HL-60/S4 treated with retinoic acid at 250 ng/mL for 4 days and 3 days (cell line): ENCODE measurements around the gene ITGA3.
"Not testable (repeated sequence)": the region's sequence is repeated elsewhere in the genome, so short reads cannot be mapped to it uniquely, and the experiment has no call there.

Source experiments
- in situ Hi-C: fragments of 300-500 bp; cut with MboI; formaldehyde crosslinking; loops from 2 replicates; pipeline ENCODE4 v1.7.0; 2022; ENCODE audit warnings: low sequenced_read_pairs

Gene ITGA3

DNA sequence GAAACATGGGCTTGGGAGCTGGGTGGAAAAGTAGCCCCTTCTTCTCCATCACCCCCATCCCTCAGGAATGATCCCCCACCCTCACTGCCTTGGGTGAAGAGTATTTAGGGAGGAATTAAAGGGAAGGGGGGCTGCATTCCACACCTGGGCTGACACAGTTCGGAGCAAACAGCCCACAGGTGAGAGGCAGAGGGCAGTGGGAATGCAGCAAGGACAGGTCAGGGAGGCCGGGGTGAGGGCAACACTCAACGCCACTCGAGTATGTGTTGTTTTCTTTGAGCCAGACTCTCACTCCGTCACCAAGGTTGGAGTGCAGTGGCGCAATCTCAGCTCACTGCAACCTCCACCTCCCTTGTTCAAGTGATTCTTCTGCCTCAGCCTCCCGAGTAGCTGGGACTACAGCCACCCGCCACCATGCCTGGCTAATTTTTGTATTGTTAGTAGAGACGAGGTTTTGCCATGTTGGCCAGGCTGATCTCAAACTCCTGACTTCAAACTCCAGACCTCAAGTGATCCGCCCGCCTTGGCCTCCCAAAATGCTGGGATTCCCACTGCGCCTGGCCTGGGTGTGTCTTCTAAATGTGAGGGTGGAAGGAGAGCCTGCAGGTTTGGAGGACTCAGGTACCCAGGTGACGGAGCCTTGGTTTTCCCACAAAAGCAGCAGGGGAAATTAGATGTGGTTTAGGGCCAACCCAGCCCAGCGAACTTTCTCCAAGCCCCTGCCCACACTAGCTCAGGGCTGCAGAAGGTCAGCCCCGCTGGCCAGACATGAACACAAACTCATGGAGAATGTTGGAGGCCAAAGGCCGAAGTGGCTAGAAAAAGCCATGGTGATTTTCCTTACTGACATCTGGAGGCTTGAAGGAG lies 21.2 kb upstream of the ITGA3 start:
- in situ Hi-C loops, result loop anchor here (10.0 kb wide), 1 partner anchor 50 kb away; no protein-coding TSS in a partner anchor

DNA sequence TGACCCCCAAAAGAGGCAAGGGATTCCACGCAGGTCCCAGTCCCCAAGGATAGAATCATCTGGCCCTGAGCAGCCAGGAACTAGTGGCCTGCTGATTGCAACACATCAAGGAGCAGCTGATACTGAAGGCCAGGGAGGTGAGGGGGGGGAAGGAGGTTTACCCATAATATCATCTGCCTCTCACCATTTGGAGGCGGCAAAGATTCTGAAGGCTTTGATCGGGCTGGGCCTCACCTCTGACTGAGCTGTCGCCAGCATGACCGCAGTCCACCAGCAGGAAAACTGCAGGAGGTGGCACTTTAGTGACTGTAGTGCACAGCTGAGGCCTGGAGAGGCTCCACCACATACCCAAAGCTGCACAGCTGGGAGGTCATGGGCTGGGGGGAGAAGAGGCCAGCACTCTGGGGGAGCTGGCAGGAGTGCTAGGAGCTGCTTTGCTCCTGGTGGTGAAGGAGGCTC lies 20.5 kb upstream of the ITGA3 start:
- in situ Hi-C loops, result loop anchor here (10.0 kb wide), 1 partner anchor 49 kb away; no protein-coding TSS in a partner anchor

DNA sequence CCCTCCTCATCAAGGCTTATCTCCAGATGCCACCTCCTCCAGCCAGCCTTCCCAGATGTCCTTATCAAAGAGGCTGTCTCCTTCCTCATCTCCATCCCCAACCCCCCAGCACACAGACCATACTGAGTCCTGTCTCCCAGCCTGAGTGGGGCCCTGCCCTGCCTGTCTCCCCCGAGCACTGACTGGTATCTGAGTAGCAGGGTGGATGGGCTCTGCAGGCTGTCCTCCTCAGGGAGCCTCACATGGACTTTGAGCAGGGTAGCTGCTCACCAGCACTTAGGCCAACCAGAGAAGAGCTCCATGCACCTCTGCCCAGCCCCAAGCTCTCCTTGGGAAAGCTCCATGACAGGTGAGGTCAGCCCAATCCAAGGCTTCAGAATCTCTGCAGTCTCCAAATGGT lies 20.0 kb upstream of the ITGA3 start:
- in situ Hi-C loops, result loop anchor here (10.0 kb wide), 1 partner anchor 49 kb away; no protein-coding TSS in a partner anchor

DNA sequence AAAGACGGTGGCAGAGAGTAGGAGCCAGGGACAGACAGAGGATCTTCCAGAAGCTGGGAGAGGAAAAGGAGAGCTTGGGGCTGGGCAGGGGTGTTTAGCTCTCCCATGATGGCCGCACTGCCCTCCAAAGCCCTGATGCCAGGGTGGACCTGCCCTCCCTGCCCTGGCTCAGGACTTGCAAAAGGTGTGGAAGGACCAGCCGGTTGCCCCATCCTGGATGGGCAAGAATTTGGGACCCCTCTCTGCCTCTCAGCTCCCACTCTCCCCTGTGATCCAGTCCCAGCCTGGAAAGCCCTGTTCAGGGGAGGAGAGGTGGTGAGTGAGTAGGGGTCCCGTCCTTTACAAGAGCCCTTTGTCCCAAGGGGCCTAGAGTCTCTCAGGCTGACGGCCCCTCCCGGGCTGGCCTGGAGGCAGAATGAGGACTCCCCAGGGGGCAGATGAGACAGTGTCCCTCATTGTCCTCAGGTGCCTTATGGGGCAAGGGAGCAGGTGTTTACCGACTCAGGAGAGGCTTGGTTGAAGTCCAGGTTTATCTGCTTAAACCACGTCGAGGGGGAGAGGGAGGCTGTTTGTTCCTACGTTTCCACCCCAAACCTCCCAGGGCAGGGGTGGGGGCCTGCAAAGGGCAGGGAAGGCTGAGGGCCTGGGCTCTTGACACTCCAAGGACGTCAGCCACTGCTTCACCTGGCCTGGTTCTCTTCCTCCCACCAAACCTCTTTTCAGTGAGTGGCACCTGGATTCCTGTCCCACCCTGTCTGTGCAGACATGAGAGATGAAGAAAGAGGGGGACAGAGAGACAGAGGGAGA lies 19.3 kb upstream of the ITGA3 start:
- in situ Hi-C loops, result loop anchor here (10.0 kb wide), 1 partner anchor 48 kb away; no protein-coding TSS in a partner anchor

DNA sequence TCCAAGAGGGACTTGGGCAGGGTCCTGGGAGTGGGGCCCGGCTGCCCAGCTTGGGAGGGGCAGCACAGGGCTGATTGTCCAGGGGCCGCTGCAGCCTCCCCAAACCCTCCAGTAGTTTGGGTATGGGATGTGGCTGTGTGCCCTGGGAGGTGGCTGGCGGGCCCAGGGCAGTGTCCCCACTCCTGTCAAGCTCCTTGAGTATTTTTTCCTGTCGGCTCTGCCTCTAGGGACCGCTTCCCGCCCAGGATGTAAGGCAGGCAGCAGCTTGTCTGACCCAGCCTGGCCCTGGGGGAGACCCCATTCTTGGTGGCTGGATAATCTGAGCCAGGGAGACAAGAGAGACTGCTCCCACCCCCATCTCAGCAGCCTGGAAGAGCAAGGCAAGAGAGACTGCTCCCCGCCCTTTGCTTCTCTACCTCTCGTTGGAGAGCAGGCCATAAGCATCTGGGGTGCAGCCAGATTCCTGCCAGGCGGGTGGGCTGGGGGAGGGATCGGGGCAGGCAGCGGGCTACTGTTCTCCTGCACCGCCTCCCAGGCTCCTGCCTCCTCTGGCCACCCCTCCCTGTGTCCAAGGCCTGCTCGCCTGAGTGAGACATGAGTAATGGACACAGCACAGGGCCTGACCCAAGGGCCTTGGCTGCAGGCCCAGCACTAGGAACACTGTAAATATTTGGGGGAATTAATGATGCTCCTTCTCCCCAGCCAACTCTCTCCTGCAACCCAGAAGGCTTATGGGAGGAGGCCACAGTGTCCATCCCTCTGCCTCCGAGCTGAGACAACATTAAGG lies 18.4 kb upstream of the ITGA3 start:
- in situ Hi-C loops, result loop anchor here (10.0 kb wide), 1 partner anchor 47 kb away; no protein-coding TSS in a partner anchor

DNA sequence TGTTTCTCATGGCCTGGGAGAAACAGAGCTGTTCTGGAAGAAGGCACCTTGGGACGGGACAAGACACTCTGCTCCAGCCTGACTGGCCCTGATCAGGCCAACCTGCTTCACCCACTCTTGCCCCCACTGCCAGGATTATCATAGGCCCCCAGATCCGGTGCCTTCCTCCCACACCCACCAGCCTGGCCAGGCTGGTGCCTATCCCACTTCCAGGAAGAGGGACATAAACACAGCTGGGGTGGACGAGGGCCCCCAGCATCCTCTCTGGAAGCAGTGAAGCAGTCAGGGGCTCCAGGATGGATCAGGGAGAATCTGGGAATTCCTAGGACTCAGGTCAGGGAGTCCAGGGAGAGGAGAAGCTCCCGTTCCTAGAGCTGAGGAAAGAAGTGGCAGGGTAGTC lies 16.9 kb upstream of the ITGA3 start:
- in situ Hi-C loops, result loop anchor here (10.0 kb wide), 1 partner anchor 46 kb away; no protein-coding TSS in a partner anchor

DNA sequence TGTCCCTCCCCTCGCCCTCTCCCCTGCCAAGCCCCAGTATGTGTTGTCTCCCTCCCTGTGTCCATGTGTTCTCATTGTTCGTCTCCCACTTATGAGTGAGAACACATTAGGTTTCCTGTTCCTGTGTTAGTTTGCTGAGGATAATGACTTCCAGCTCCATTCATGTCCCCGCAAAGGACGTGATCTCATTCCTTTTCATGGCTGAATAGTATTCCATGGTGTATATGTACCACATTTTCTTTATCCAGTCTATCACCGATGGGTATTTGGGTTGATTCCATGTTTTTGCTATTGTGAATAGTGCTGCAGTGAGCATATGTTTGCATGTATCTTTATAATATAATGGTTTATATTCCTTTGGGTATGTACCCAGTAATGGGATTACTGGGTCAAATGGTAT lies 15.4 kb upstream of the ITGA3 start:
- in situ Hi-C loops, result not testable (repeated sequence)

DNA sequence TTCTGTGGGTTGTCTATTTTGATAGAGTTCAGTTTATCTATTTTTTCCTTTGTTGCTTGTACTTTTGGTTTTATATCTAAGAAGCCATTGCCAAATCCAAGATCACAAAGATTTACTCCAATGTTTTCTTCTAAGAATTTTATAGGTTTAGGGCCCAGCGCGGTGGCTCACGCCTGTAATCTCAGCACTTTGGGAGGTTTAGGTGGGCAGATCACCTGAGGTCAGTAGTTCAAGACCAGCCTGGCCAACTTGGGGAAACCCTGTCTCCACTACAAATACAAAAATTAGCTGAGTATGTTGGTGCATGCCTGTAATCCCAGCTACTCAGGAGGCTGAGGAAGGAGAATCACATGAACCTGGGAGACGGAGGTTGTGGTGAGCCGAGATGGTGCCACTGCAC lies 13.7 kb upstream of the ITGA3 start:
- in situ Hi-C loops, result no loop called here

DNA sequence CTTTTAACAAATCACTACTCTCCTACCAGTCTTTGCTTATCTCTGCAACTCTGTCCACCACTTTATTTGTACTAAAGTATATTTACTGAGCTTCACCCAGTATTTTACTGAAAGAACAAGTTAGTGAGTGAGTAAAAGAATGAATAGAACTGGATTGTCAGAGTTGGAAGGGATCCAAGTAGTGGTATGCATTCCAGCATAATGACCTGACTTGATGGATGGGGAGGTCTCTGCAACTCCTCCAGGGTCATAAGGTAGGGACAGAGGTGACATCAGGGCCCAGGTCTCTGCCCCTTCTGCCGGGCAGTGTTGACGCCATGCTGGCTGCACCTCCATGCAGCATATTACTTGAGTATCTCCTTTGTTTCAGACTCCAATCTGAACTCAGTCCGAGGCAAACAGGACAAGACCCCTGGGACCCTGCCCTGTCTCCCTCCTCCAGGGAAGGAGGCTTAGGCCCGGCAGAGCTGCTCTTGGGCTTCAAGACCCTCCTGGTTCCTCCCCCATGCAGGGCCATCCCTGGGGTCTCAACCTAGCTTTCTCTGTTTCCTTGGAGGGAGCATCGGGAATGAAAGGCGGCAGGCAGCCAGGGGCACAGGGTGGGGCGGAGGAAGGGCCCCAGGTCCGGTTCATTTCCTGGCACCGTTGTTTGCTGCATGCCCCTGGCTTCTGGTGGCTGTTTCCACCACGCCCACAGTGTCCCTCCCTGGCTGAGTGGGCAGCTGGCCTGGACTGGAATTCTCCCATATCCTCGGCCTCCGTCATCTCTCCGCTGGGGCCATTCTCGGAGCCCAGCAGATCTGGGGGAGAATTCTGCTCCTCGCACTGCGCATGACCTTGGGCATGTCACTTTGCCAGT lies 12.4 kb upstream of the ITGA3 start:
- in situ Hi-C loops, result no loop called here

DNA sequence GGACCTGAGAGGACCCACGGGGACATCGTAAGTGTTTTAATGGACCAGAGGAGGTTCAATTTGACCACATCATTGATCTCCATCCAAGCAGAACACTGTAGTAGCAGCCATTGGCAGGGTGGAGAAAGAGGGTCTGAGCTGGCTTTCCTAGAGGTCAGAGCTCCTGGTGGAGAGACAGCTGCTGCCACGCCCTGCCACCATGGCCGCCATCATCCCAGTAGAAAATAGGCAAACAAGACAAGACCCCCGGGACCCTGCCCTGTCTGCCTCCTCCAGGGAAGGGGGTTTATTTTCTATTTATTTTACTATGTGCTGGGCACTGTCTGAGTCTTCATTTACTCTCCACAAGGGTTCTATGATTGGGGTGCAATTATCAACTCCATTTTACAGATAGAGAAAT lies 11.4 kb upstream of the ITGA3 start:
- in situ Hi-C loops, result no loop called here

DNA sequence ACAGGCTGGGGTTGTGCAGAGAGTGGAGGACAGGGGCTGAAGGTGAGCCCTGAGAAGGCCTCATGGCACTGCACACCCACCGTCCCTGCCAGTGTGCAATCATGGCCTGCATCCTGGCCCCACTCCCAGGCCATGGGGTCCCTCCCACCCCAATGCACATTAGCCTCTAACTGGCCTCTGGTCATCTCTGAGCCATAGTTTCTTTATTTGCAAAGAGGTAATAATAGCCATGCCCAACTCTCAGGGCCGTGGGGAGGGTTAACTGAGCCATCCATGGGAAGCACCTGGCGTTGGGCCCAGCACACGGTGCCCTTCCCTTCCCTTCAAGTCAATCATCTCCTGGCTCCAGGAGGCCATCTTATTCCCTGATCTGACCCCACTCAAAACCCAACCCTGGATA lies 10.8 kb upstream of the ITGA3 start:
- in situ Hi-C loops, result no loop called here

DNA sequence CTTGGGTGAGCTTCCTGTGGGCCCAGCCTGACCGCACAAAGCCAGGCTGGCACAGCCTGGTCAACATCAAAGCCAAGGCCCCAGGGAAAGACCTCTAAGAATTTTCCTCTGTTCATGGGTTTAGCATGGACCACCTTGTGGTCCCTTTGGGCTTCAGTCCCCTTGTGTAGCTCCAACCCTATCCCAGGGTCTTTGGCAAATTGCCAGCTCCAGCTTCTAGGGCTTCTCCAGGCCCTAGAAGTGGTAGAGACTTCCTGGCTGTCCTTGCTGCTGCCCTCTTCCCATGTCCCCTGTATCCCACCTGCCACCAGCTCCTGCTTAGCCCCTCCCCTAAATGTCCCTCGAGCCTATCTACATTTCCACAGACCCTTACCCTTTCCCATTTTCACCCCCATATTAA lies 9.7 kb upstream of the ITGA3 start:
- in situ Hi-C loops, result no loop called here

DNA sequence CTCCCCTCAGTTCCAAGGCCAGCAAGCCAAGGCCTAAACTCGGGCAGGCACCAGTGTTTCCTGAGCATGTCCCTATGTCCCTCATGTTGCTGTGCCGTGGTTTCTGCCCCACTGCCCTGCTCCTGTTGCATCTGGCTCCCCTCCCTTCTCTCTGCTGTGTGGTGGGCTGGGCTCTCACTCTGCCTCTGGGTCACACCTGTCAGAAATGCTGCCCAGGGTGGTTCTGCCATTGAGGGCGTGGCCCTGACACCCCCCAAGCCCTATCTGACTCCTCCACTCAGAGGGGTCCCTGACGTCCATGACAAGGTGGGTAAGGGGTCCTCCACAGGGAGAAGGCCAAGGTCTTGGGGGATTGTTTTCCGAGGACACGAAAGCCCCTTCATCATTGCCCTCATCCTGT lies 9.2 kb upstream of the ITGA3 start:
- in situ Hi-C loops, result no loop called here

DNA sequence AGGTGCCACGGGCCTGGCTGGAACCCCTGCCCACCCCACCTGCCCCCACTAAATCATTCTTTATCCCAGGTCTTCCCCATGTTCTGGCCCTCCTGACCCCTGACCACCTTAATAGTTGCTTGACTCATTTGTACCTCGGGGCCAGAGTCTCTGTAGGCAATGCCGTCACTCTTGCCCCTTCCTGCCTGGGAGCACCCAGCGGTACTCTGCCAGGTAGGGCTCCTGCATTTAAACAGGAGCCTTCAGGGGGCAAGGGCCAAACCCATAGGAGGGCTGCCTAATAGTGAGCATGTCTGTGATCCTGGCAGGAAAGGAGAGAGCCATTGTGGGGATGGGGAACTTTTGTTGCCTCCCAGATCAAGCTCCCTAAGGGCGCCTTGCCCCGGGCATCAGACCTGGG lies 8.8 kb upstream of the ITGA3 start:
- in situ Hi-C loops, result no loop called here

DNA sequence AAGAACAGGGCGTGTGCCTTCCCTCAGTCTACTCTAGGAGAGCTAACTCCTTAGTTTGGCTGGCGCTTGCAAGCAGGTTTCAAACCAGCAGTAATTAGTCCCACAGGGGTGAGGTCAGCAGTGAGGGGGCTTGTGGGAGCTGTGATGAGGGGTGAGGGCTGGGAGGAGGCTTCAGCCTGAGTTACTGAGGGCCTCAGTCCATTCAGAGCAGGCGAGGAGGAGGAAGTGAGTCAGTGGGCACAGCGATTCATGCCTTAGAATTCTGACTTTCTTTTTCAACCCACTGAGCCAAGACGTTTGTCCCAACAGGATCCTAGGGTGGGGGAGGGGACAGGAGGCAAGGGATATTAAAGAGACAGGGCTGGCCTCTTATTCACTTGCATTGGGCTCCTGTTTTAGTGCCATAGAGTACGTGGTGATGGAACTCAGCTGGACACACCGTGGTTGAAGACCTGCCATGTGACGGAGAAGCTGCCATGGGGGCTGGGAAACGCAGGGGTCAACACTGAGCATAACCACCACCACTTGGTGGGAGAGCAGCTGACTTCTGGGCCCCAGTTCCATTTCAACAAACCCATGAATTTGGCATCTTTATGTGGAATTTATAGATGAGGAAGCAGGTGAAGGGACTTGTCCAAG lies 8.3 kb upstream of the ITGA3 start:
- in situ Hi-C loops, result no loop called here

DNA sequence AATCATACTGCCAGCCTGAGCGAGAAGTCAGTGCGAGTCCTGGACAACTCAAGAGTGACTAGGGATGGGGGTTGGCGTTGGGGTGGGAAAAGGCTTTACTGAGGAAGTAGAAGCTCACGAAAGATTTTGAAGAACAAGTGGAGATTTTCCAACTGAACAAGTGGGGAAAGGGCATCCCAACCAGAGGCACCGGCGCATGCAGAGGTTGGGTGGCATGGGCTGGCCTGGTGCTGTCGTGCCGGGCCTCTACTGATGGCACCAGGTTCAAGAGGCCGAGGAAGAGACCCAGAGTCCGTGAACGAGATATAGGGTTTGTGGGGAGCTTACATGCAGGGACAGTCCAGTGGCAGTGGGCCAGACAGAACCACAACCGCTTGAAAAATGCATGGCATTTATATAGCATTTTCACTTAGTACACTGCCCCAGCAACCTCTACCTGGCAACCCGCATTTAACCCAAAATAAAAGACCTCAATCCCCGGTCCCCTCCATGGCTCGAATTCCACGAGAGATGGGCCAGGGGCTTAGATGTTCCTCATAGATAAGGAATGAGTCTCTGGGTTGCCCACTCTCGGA lies 7.7 kb upstream of the ITGA3 start:
- in situ Hi-C loops, result no loop called here

DNA sequence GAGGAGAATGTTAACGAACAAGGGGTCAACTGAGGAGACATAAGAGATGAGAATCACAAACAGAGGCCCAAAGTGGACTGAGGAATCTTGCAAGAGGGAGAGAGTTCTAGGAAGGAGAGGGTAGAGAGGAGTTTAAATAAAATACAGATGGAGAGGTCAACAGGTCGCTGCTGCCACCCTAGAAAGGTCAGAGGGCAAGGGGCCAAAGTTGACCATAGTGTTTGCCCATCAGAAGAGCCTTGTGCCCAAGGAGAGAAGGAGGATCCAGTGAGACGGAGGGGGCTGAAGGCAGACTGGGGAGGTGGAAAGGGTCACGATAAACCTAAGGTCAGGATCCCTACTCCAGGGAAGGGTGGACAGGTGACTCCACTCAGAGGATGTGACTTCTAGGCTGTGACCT lies 6.9 kb upstream of the ITGA3 start:
- in situ Hi-C loops, result no loop called here

DNA sequence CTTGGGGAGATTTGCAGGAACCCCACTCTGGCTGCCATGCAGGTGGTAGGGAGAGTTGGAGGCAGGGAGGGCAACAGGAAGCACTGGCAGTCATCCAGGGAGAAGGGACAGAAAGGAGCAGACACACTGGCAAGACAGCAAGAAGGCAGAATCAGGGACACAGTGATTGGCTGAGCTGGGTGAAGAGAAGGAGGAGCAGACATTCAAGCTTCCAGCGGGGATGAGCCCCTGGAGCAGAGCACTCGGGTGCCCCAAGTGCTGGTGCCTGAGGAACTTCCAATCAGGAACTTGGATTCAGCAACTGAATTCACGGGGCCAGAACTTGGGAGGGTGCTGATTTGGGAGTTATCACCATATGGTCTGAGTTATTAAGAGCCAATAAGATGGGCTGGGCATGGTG lies 6.3 kb upstream of the ITGA3 start:
- in situ Hi-C loops, result no loop called here

DNA sequence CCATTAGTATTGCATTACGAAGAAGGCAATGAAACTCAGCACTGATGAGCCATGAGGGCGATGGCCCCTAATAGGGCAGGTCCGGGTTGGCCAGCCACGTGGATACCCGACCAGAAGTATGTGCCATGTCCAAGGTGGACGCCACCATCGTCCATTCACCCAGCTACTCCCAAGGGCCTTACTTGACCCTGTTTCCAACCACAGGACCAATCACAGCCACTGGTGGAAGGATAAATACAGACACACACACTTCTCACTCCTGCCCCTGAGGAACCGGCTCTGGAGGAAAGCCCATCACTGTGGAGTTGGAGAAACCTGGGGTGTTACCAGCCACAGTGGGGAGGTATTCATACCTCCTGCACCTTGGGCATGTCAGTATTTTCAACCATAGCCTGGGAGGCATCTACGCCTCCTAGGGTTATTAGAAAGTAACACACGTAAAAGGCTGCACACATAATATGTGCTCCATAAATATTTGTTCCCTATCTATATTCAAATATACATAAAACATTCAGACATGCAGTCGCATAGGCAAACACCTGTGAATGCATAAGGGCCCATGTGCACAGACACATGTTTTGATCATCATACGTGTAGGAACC lies 5.4 kb upstream of the ITGA3 start:
- in situ Hi-C loops, result no loop called here
